Glutamatergic neuron (in vitro differentiated cells): Measurements from ENCODE around the gene SNRPA1. TPM values are rescaled to one million over a fixed set of nuclear protein-coding genes. Genes with fewer than 3 reads are reported as not detected.
"Not testable (repeated sequence)": the region's sequence is repeated elsewhere in the genome, so short reads cannot be mapped to it uniquely, and the experiment has no call there.

ENCODE experiments used
- DNase-seq: peaks from one replicate; pipeline ENCODE4 v3.0.0; 2022
- H3K27ac Mint-ChIP-seq: one replicate; pipeline ENCODE4 v1.8.0; 2020; ENCODE audit warnings: mild to moderate bottlenecking, mixed read lengths, inconsistent platforms; ENCODE audit not compliant: unreplicated experiment
- H3K27me3 Mint-ChIP-seq: one replicate; pipeline ENCODE4 v1.8.0; 2020; ENCODE audit warnings: mild to moderate bottlenecking, moderate library complexity, mixed read lengths, inconsistent platforms; ENCODE audit not compliant: unreplicated experiment
- H3K36me3 Mint-ChIP-seq: one replicate; pipeline ENCODE4 v1.8.0; 2020; ENCODE audit warnings: mild to moderate bottlenecking, mixed read lengths, inconsistent platforms; ENCODE audit not compliant: unreplicated experiment
- H3K4me1 Mint-ChIP-seq: one replicate; pipeline ENCODE4 v1.8.0; 2020; ENCODE audit warnings: mild to moderate bottlenecking, low read depth, mixed read lengths, inconsistent platforms; ENCODE audit not compliant: unreplicated experiment
- H3K4me3 Mint-ChIP-seq: one replicate; pipeline ENCODE4 v1.8.0; 2020; ENCODE audit warnings: mild to moderate bottlenecking, mixed read lengths, inconsistent platforms; ENCODE audit not compliant: unreplicated experiment
- H3K9me3 Mint-ChIP-seq: one replicate; pipeline ENCODE4 v1.8.0; 2020; ENCODE audit warnings: mild to moderate bottlenecking, moderate library complexity, mixed read lengths, inconsistent platforms; ENCODE audit not compliant: unreplicated experiment
- long read RNA-seq: library from polyadenylated mRNA; unstranded; transcript quantifications from one replicate; pipeline ENCODE4 v2.0.0, GENCODE V29; 2020; ENCODE audit not compliant: unreplicated experiment
- total RNA-seq: library from RNA; stranded (reverse); fragmentation: NEBNext Ultra II Directional; extraction: Animal tissue kit (Norgen Biotek cat#: 25700); gene quantifications from one replicate; pipeline ENCODE4 v1.2.1, GENCODE V29; 2021; ENCODE audit not compliant: unreplicated experiment
- TF ChIP-seq, protein P1 (sequence below): fragments of 200-600 bp; sonication (generic); IDR thresholded peaks from one replicate; pipeline ENCODE4 v1.5.0; 2021; ENCODE audit not compliant: partially characterized antibody, unreplicated experiment

SNRPA1 gene
- 73.5 TPM for total RNA-seq
- long read RNA-seq, transcript SNRPA1-201 (9 exons, 1,055 nt), result major isoform, 34 of 61 reads
- long read RNA-seq, transcript SNRPA1-205 (7 exons, 2,108 nt), result minor isoform, 15 of 61 reads
- long read RNA-seq, partial matches to known transcripts, result 3 of 61 reads
- long read RNA-seq, other reads (novel, unspliced or antisense), result 3 of 61 reads

DNA sequence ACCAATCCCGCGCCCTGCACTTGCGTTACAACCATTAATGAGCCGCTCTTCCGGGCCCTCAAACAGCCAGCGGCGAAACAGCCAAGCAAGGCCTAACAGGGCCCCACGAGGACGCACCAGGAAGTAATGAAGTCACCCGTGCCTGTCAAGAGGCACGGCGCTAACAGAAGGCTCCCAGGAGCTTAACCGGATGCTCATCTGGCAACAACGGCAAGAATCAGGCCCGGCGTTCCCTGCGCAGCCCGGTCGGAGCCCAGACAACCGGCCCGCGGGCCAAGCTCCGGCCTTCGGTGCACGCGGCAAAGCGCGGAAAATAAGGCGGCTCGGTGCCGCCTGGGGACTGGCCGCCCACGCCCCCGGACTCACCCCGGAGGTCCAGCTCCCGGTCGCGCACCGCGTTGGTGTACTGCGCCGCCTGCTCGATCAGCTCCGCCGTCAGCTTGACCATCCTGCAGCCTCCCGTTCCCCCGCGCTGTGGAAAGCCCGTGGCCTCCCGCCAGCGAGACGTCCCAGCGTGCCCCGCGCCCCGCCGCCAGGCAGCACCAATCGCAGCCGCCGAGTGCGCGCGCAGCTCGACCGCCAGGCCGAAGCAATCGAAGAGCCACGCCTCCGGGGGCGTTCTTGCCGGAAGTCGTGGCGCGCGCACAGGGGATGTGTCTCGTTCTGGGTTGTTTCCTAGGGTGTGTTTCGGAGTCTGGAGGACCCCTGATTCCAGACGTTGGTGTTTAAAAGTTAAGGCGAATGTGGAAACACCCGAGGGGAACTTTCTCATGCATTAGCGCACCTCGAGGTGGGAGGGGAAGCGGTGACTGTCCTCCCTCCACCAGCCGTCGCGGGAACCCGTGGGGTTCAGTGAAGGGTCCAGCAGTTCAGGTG is at the start of gene SNRPA1:
Gene SNRPA1 (minus strand): TSS at position 518 of the 876 bp plus-strand sequence. CDS start 70 bp downstream, at position 448.
- H3K4me3 Mint-ChIP-seq, result peak within 1 kb of the TSS; percentile 93

DNA sequence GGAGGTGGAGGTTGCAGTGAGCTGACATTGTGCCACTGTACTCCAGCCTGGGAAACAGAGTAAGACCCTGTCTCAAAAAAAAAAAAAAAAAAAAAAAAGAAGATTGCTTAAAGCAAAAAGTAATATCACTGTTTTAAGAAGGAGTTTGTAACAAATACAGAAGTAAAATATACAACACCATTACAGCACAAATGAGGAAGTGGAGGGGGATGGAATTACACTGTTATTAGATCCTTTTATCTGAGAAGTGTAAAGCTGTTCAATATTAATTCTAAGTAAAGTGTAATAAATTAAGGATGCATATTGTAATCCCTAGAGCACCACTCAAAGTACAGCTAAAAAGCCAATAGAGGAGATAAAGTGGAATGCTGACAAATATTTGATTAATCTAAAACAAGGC is 47.0 kb upstream of the SNRPA1 start:
- H3K4me3 Mint-ChIP-seq, result no peak overlapping the region
- no peaks in the 10 kb centered on the region for H3K36me3 Mint-ChIP-seq
- TF ChIP-seq, protein P1, sequence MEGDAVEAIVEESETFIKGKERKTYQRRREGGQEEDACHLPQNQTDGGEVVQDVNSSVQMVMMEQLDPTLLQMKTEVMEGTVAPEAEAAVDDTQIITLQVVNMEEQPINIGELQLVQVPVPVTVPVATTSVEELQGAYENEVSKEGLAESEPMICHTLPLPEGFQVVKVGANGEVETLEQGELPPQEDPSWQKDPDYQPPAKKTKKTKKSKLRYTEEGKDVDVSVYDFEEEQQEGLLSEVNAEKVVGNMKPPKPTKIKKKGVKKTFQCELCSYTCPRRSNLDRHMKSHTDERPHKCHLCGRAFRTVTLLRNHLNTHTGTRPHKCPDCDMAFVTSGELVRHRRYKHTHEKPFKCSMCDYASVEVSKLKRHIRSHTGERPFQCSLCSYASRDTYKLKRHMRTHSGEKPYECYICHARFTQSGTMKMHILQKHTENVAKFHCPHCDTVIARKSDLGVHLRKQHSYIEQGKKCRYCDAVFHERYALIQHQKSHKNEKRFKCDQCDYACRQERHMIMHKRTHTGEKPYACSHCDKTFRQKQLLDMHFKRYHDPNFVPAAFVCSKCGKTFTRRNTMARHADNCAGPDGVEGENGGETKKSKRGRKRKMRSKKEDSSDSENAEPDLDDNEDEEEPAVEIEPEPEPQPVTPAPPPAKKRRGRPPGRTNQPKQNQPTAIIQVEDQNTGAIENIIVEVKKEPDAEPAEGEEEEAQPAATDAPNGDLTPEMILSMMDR, result no peak
- H3K27me3 Mint-ChIP-seq, result no peaks in the 10 kb centered on the region
- no peaks in the 10 kb centered on the region for H3K9me3 Mint-ChIP-seq
- no peaks in the 10 kb centered on the region for H3K4me1 Mint-ChIP-seq
- DNase-seq, result no peak
- no peak overlapping the region for H3K27ac Mint-ChIP-seq

More for the DNA sequence above, at the start of gene SNRPA1:
- Mint-ChIP-seq H3K27ac (peak within 1 kb of the TSS; percentile 98), H3K4me1 (peaks cover 12% of the 10 kb centered on the region), H3K36me3 (no peaks in the 10 kb centered on the region), H3K27me3 (peaks cover 4% of the 10 kb centered on the region), H3K9me3 (no peaks in the 10 kb centered on the region)
- peak; percentile 98 for DNase-seq
- TF ChIP-seq, protein P1, result no peak

DNA sequence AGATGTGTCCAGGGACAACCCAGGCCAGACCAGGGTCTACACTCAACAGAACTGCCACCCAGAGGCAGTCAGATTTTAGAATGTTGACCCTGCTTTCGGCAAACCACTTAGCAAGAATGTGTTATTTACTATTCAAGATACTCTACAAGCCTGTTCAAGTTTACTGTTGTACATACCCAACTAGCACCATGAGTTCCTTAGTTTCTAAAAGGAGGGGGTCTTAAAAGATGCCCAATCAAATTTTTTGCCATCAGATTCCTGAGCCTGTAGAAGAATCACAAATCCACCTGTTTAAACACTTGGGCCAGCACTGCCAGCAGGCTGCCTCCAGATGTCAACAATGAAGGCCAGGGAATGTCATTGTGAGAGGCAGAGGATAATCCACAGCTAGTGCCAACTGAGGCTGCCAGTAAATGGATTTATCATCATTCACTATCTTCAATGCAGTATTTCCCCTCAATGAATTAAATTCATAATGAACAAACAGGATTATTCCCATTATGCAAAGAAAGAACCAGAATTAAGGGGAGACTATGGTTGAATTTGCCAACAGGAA is 43.5 kb upstream of the SNRPA1 start:
- Mint-ChIP-seq H3K36me3 (no peaks in the 10 kb centered on the region), H3K4me1 (no peaks in the 10 kb centered on the region), H3K27ac (no peak overlapping the region), H3K27me3 (no peaks in the 10 kb centered on the region), H3K9me3 (no peaks in the 10 kb centered on the region), H3K4me3 (no peak overlapping the region)
- TF ChIP-seq, protein P1, result no peak
- DNase-seq, result no peak

DNA sequence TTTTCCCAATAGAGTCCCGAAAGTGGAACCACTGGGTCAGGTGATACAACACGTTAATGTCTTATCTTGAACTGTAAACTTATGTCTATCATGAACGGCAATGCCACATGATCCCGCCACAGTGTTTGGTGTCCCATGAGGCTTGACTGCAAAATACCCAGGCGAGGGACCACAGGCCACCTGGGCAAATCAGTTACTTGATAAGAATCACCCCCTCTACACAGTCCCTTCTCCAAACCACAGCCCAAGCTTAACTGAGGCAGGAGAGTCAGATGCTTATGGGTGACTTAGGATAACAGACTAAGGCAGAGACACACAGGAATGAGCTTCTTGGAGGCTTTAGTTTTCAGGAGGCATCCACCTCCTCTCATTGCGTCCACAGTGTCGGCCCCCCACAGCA is 42.9 kb upstream of the SNRPA1 start:
- Mint-ChIP-seq H3K4me3 (no peak overlapping the region), H3K27me3 (peaks cover 2% of the 10 kb centered on the region), H3K9me3 (no peaks in the 10 kb centered on the region), H3K36me3 (no peaks in the 10 kb centered on the region), H3K4me1 (no peaks in the 10 kb centered on the region), H3K27ac (no peak overlapping the region)
- TF ChIP-seq, protein P1, result no peak
- DNase-seq, result no peak

DNA sequence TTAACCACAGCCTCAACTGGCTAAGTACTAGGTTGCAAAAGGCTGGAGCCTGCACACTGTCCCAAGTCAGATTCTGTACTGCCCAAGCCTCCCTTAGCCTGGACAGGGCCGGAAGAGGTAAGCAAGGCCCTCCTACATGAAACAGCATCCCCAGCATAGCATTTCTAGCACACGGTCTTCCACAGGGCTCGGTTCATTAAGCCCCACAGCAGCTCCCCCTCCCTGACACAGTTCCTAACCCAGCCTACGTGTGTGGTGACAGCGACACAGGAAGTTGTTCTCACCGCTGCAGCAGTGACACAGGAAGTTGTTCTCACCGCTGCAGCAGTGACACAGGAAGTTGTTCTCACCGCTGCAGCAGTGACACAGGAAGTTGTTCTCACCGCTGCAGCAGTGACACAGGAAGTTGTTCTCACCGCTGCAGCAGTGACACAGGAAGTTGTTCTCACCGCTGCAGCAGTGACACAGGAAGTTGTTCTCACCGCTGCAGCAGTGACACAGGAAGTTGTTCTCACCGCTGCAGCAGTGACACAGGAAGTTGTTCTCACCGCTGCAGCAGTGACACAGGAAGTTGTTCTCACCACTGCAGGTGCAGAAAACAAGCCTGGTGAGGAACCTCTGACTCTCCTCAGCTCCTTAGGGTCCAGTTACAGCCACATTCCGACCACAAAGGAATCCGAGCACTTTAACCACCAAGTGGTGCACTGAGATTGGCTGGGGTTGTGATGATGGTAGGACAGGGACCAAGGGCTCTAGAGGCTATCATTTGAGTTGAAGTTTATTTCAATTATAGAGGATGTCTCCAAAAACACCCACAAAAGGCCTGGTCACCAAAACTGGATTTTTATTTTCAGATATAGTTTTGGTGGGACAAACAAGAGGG is 39.1 kb upstream of the SNRPA1 start:
- not testable (repeated sequence) for H3K27me3 Mint-ChIP-seq, H3K27ac Mint-ChIP-seq, H3K4me3 Mint-ChIP-seq, H3K4me1 Mint-ChIP-seq, H3K9me3 Mint-ChIP-seq, DNase-seq, H3K36me3 Mint-ChIP-seq
